GM21737 (cell line): Measurements from ENCODE around the gene SS18.

Experiments
- ATAC-seq: cut with Tn5 transposase; IDR thresholded peaks from one replicate; pipeline ENCODE4 v1.9.1; 2021; ENCODE audit warnings: mild to moderate bottlenecking, moderate library complexity; ENCODE audit not compliant: unreplicated experiment

The SS18 gene

GRCh38 chr18:26003817-26004216, 86.6 kb downstream of the SS18 start:
- no peak for ATAC-seq

DNA sequence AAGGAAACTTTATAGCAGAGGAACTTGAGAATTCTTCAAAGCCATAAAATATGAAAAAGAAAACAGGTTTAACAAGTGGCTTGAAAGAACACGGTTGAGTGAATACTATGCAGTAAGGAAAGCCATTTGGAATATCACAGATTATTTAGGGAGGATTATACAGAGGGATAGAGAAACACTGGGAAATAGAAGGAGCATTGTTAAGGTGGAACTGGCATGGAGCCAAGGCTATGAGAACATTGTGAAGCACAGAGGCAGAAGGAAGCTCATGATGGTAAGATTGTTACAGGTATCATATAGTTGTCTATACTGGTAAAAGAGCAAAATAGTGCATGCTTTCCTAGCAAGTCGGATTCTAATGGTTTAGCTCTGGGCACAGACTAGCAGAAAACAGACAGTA, 87.1 kb downstream of the SS18 start:
- ATAC-seq, result no peak

GRCh38 chr18:26002375-26002910, 88.0 kb downstream of the SS18 start:
- no peak for ATAC-seq

- ATAC-seq, result no peak
Measured at GRCh38 chr18:25998461-25998860, 92.0 kb downstream of the SS18 start.

- ATAC-seq, result no peak
Measured at GRCh38 chr18:25992566-25992965, 97.8 kb downstream of the SS18 start.

GRCh38 chr18:25990473-25990872, 99.9 kb downstream of the SS18 start:
- no peak for ATAC-seq

- no peak for ATAC-seq
Measured at GRCh38 chr18:25985707-25986394, 104.6 kb downstream of the SS18 start.

DNA sequence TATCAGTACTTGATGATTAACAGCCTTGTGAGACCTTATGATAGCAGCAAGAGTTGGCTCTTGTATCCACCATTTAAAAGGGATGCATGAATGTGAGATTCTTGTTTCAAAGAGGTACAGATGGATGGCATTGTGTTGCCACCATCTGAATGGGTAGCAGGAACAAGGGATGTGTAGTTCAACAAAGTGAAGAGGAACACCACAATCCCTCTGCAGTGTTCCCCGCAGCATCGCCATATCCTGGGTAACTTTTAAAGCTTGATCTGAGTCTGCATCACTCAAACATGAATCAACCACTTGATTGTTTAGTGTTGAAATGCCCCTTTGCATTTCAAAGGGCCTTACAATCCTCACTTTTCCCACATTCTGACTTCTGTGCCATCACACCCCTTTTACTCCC, 106.7 kb downstream of the SS18 start:
- no peak for ATAC-seq

DNA sequence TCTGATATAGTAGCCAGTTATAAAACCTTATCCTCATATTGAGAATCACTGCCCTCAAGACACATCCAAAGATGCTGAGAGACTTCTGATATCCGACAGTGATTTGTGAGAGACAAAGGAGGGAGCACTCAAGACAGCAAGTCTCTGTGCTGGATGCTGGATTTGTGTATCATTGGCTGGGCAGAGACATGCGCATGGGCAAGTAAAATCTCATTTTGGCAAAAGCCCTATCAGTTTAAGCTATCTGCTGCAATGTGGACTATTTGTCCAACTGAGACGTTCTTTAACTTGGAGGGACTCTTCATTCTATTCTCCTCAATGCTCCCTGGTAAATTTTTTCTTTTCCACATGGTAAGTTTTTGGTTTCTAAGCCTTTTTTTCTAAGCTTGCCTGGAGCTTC, 107.5 kb downstream of the SS18 start:
- no peak for ATAC-seq

DNA sequence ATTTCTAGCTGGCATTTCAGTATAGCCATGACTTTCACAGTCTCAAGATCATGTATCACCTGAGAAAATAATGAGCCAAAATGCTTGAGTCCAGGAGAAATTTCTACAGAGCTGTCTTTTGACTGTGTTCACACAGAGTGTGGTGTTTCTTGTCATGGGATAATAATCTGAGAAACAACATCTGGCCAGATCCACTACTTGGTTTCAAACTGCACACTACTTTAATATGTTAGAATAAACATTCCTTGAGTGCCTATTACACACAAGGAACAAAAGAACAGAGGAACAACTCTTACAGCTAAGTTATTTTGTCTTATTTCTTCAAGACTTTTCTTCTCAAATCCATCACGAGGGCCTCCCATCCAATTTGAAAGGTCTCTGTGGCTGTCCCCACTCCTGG, 108.3 kb downstream of the SS18 start:
- no peak for ATAC-seq

GRCh38 chr18:25979369-25980040, 110.9 kb downstream of the SS18 start:
- no peak for ATAC-seq

DNA sequence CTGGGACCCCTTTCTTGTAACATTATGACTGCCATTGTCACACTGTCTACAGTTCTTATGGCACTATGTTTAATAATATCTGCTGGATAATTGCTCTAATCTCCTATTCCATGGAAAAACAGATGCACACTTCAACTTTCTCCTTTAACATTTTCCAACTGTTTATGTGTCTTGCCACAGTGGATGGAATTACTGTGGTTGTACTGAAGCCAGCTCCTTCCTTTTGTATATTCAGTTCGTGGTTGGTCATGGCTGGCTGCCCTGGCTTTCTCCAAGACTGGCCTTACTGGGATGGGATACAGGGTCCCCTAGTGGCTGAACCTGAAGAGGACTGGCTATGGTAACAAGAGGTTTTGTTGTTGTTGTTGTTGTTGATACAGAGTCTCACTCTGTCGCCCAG, 113.9 kb downstream of the SS18 start:
- ATAC-seq, result no peak

GRCh38 chr18:25974630-25975077, 115.8 kb downstream of the SS18 start:
- no peak for ATAC-seq
